GM18526 (cell line): ENCODE data around the gene OCA2.

Source experiments
- POLR2A ChIP-seq: IDR thresholded peaks from 3 replicates; pipeline ENCODE4 v1.6.1; 2011; ENCODE audit not compliant: insufficient read length; ENCODE audit errors: extremely low read depth

OCA2 gene

DNA sequence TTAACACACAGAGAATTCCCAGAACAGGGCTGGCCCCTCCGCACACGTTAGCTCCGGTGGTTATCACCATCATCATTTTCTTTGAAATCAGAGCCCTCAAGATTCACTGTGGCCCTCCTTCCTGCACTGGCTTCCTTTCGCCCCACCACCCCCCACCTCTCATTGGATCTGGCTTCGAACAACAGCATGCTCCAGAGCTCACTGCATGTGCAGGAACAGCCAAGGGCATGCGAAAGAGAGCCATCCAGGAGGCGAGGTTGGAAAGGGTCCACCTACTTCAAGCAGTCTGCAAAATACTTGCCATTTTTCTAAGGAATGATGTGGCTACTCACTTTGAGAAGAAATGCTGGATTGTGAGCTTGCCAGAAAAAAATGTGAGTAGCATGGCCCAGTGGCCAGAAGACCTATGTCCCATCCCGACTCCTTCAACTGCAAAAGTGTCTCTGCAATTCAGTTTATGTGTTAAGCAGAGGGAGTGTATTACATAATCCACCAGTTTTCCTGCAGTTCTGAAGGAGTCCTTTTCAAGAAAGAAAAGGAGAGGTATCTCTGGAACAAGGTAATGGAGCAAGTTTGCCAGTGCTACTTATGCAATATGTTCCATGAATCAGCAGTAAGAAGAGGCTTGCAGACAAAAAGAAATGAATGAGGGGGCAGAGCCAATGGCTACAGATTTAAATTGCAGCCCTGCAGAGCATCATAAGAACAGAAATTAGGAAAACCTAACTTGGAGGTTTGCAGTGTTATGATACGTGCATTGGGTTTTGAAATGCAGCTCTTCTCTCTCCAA is 92.8 kb downstream of the OCA2 start:
- no peak for TF ChIP-seq POLR2A

DNA sequence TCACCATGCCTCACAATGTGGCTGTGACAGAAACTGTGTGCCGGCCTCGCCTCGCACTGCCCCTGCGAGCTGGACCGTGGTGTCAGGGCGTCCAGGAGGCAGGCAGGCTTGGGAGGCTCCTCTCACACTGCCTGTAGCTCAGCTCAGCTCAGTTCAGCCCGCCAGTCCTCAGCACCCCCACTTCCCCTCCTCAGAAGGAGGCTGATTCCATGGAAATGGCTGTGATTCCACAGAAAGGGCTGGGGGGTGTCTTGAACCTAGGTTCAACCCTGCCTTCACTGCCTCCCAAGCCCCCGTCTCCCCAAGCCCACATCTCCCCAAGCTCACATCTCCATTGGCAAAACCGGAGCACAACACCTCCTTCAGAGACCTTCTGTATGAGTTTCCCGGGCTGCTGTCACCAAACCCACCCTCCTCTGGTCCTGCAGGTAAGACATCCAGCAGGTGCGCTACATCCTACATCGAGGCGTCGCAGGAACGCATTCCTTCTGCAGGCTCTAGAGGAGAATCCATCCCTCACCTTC is 94.0 kb downstream of the OCA2 start:
- no peak for TF ChIP-seq POLR2A

GRCh38 chr15:28004143-28005003 is 94.7 kb downstream of the OCA2 start:
- TF ChIP-seq POLR2A, result no peak

GRCh38 chr15:28003302-28004037 is 95.6 kb downstream of the OCA2 start:
- TF ChIP-seq POLR2A, result no peak

DNA sequence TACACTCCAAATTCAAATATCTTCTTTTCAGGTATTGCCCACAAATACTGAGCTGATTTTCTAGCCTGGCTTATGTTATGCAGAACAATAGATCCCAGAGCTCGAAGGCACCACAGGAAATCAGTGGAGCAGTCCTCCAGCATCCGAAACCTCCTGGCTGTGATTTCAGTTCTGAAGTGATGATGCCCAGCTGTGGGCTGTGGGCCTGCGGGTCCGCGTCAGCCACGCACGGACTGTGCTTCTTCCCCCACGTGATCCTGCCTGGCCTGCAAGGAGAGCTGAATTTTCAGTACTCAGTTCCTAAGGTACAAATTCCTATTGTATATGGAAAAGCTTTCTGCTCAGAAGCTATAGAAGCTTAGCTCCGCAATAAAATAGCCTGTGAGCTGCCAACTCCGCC is 96.2 kb downstream of the OCA2 start:
- TF ChIP-seq POLR2A, result no peak

DNA sequence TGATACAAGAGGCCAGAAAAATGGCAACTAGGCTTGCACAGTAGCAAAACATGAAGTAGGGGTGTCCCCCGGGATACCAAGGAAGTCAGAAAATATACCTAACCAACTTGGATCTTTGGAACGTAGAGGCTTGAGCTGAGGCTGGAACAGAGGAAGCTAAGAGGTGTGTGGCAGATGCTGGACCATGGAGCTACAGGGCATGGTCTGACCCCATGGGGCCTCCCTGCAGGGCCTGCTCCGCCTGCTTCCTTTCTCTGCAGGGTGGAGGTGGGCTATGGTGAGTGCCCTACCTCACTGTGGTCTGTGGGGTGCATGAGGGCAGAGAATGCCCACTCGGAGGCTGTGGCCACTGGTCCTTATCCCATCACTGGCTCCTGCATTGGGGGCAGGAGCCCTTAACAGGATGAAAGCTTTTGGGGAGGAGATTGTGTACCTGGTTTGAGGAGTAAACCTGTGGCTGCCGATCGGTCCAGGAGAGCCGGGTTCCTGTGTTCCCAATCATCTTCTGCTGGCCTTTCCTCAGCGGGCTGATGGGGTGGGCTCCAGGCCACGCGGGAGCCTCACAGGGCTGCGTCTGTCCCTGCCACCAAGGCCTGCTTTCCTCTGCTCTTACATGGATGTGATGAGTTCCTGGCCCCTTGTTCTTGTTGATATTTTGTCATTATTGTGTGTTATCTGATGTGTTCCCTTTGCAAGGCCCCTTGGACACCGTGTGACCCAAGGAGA is 96.8 kb downstream of the OCA2 start:
- no peak for TF ChIP-seq POLR2A

- no peak for TF ChIP-seq POLR2A
Measured at GRCh38 chr15:28001641-28002040, 97.5 kb downstream of the OCA2 start.

GRCh38 chr15:27993996-27994780 is 104.9 kb downstream of the OCA2 start:
- TF ChIP-seq POLR2A, result no peak

DNA sequence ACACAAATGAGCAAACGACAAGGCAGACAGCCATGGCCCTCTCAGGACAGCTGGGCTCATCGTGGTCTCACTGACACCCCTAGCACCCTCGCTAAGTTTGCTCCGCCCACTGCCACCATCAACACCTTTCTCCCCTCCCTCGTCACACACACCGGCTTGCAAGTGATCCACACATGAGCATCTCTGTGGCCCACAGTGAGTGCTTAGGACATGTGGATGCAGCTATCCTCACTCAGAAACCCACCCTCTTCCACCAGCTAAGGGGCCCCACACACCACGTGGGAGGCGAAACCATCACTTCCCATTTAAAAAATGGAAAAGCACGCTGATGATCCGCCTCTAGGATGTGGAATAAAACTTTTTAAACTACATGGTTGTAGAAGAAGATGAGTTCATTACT is 105.6 kb downstream of the OCA2 start:
- no peak for TF ChIP-seq POLR2A

DNA sequence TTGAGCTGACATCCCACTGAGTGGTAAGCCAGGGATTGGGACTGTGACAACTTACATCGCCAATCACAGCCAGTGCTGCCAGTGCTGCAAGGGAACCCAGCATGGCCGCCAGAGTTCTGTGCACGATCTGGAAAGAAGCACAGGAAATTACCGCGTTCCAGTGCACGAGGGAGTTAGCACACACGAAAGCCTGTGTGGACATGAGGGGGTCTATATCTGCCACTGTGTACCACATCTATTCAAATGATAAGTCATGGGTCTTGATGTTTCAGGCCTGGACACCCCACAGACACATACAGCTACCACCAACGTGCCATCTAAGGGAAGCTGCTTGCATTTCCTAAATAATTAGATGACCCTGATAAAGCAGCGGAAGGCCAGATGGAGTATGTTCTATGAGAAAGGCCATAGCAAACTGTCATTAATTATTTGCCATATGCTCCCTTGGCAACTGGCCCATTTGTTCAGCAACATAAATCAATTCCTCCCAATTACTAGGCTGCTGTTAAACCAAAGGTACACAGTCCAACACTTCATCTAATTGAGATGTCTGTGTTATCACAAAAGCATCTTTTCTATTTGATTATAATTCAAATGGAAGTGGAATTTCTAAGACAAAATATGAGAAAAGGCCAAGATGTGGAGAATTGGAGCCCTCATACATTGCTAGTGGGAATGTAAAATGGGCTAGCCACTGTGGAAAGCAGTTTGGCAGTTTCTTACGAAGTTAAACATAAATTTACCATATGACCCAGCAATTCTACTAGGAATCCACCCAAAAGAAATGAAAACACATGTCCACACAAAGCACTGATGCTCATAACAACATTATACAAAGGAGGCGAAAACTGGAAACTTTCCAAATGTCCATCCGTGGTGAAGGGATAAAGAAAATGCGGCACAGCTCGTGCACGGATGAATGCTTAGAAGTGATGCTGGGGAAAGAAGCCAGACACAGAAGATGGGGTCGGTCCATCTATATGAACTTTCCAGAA is 108.3 kb downstream of the OCA2 start:
- TF ChIP-seq POLR2A, result no peak

GRCh38 chr15:27989838-27990237 is 109.3 kb downstream of the OCA2 start:
- TF ChIP-seq POLR2A, result no peak

- no peak for TF ChIP-seq POLR2A
Measured at GRCh38 chr15:27989427-27989826, 109.7 kb downstream of the OCA2 start.

- no peak for TF ChIP-seq POLR2A
Measured at GRCh38 chr15:27985099-27985498, 114.0 kb downstream of the OCA2 start.
